ENCODE results near the gene GRAMD1C. TPM values are rescaled to one million over a fixed set of nuclear protein-coding genes. Genes with fewer than 3 reads are reported as not detected.

Gene GRAMD1C
- total RNA-seq, 1 donor from 2014 or later = 0.21 TPM

Other genes starting within 250 kb of the GRAMD1C start
- gene USF3, start 142.1 kb upstream of the GRAMD1C start, total RNA-seq = 16.1 TPM
- 56.0 TPM for gene NAA50, start 92.5 kb upstream of the GRAMD1C start, total RNA-seq
- 18.3 TPM for gene ATP6V1A, start 91.8 kb upstream of the GRAMD1C start, total RNA-seq
- gene ZDHHC23, start 109.2 kb downstream of the GRAMD1C start, total RNA-seq = 4.4 TPM
- gene CCDC191, start 217.7 kb downstream of the GRAMD1C start, total RNA-seq = 0.21 TPM
- gene QTRT2, start 217.9 kb downstream of the GRAMD1C start, total RNA-seq = 9.5 TPM

All from ascending aorta (tissue), 1 donor.